ENCODE data around the gene OGA.

OGA gene

GRCh38 chr10:101762736-101763135, 55.5 kb downstream of the OGA start:
- no peak for DNase-seq

GRCh38 chr10:101761226-101761625, 57.0 kb downstream of the OGA start:
- DNase-seq: no peak

- no peak for DNase-seq
Observed at GRCh38 chr10:101760510-101760909, 57.7 kb downstream of the OGA start.

- DNase-seq: no peak
Observed at GRCh38 chr10:101759309-101760247, 58.7 kb downstream of the OGA start.

- DNase-seq: no peak
Observed at GRCh38 chr10:101758858-101759257, 59.4 kb downstream of the OGA start.

GRCh38 chr10:101752241-101752640, 66.0 kb downstream of the OGA start:
- DNase-seq: no peak

- peak in 10 of 56 donors; percentile 1 to 41 (median 4) for DNase-seq
Observed at GRCh38 chr10:101749047-101750016, 68.9 kb downstream of the OGA start.

- no peak for DNase-seq
Observed at GRCh38 chr10:101748496-101748895, 69.7 kb downstream of the OGA start.

- DNase-seq: no peak
Observed at GRCh38 chr10:101745074-101745696, 73.1 kb downstream of the OGA start.

GRCh38 chr10:101744267-101744666, 74.0 kb downstream of the OGA start:
- DNase-seq: no peak

- no peak for DNase-seq
Observed at GRCh38 chr10:101741938-101742337, 76.3 kb downstream of the OGA start.

GRCh38 chr10:101736666-101737065, 81.6 kb downstream of the OGA start:
- DNase-seq: no peak

Data from nucleus accumbens (tissue), 56 donors.